Hepatocyte (in vitro differentiated cells): Measurements from ENCODE around the gene FAHD2B.
"Not testable (repeated sequence)": the region's sequence is repeated elsewhere in the genome, so short reads cannot be mapped to it uniquely, and the experiment has no call there.

Experiments
- EZH2 ChIP-seq: fragments of 200-600 bp; sonication (generic); IDR thresholded peaks from 2 replicates; pipeline ENCODE4 v1.6.1; 2016; ENCODE audit warnings: antibody characterized with exemption, mild to moderate bottlenecking, borderline replicate concordance
- TF ChIP-seq, protein P1 (sequence below): fragments of 200-600 bp; sonication (generic); IDR thresholded peaks from 2 replicates; pipeline ENCODE4 v1.5.1; 2016; ENCODE audit warnings: antibody characterized with exemption, mild to moderate bottlenecking; ENCODE audit not compliant: poor library complexity

DNA sequence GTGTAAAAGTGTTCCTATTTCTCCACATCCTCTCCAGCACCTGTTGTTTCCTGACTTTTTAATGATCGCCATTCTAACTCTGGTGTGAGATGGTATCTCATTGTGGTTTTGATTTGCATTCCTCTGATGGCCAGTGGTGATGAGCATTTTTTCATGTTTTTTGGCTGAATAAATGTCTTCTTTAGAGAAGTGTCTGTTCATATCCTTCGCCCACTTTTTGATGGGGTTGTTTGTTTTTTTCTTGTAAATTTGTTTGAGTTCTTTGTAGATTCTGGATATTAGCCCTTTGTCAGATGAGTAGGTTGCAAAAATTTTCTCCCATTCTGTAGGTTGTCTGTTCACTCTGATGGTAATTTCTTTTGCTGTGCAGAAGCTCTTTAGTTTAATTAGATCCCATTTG is 34.4 kb upstream of the FAHD2B start:
- TF ChIP-seq, protein P1, sequence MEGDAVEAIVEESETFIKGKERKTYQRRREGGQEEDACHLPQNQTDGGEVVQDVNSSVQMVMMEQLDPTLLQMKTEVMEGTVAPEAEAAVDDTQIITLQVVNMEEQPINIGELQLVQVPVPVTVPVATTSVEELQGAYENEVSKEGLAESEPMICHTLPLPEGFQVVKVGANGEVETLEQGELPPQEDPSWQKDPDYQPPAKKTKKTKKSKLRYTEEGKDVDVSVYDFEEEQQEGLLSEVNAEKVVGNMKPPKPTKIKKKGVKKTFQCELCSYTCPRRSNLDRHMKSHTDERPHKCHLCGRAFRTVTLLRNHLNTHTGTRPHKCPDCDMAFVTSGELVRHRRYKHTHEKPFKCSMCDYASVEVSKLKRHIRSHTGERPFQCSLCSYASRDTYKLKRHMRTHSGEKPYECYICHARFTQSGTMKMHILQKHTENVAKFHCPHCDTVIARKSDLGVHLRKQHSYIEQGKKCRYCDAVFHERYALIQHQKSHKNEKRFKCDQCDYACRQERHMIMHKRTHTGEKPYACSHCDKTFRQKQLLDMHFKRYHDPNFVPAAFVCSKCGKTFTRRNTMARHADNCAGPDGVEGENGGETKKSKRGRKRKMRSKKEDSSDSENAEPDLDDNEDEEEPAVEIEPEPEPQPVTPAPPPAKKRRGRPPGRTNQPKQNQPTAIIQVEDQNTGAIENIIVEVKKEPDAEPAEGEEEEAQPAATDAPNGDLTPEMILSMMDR = not testable (repeated sequence)
- not testable (repeated sequence) for TF ChIP-seq EZH2
